ENCODE results near the gene FAM83B. TPM values are rescaled to one million over a fixed set of nuclear protein-coding genes. Genes with fewer than 3 reads are reported as not detected.

Gene FAM83B
- total and polyA plus RNA-seq, 2 donors (not counting 3 experiments of a cell fraction or from before 2014, with no cell fraction given): not detected

GRCh38 chr6:54850114-54850513 lies 3.5 kb downstream of the FAM83B start:
- Histone ChIP-seq H3K27me3 (ENCODE audit: control insufficient read depth in 2 of 2, insufficient read depth in 2 of 2, low read length in 2 of 2) (peaks cover 12 to 23% of the 10 kb centered on the region in 2 experiments), H3K9me1 (replicated peaks; ENCODE audit: control insufficient read depth, extremely low read depth, insufficient read depth, low read length) (no peaks in the 10 kb centered on the region), H3K9me3 (replicated peaks; ENCODE audit: control insufficient read depth, insufficient read depth, low read length) (no peaks in the 10 kb centered on the region), H4K20me1 (replicated peaks; ENCODE audit: control insufficient read depth, extremely low read depth, insufficient read depth, low read length) (no peaks in the 10 kb centered on the region), H3K4me3 (replicated peaks in 1 of 3; ENCODE audit: insufficient read depth in 1 of 3, low read depth in 1 of 3, low read length in 3 of 3) (no peak overlapping the region), H3K4me1 (ENCODE audit: control insufficient read depth, extremely low read depth, insufficient read depth, low read length) (no peaks in the 10 kb centered on the region), H3K79me2 (ENCODE audit: control insufficient read depth, insufficient read depth, low read length) (no peaks in the 10 kb centered on the region), H3K4me2 (ENCODE audit: insufficient read depth, low read length) (no peak overlapping the region), H3K36me3 (ENCODE audit: control insufficient read depth in 2 of 2, extremely low read depth in 1 of 2, insufficient read depth in 2 of 2, low read length in 2 of 2) (no peaks in the 10 kb centered on the region), H3K9ac (replicated peaks; ENCODE audit: extremely low read depth, insufficient read depth, low read length) (no peak overlapping the region), H2AFZ (ENCODE audit: low read depth, low read length) (no peak overlapping the region), H3K27ac (ENCODE audit: insufficient read depth, low read depth, low read length) (no peak overlapping the region)
- no TSS peak for BruUV-seq (replicated peaks)
- intact Hi-C loops (cut with micrococcal nuclease) (no loop called here), dilution Hi-C loops (cut with MboI; ENCODE audit: extremely low pct_ligation_motif_present, low sequenced_read_pairs) (no loop called here)
- CTCF ChIA-PET: interaction anchor here (0.6 kb wide), 1 partner anchor 23 kb away, joined by 3 read pairs; no protein-coding TSS in a partner anchor
- FAIRE-seq (no peak), DNase-seq (ENCODE audit: low read depth, low spot score) (no peak)
- POLR2A ChIA-PET: no interaction called here
- no peak for TF ChIP-seq POLR2AphosphoS5 (IDR thresholded peaks at IDR 0.05; ENCODE audit: insufficient read depth, low read depth, low read length)
- no peak for TF ChIP-seq CTCF (IDR thresholded peaks at IDR 0.05; ENCODE audit: extremely low read depth in 1 of 2, insufficient read depth in 1 of 2, low read depth in 1 of 2, low read length in 2 of 2)
- TF ChIP-seq JUN (IDR thresholded peaks at IDR 0.05; ENCODE audit: borderline replicate concordance, insufficient read depth, insufficient read length, low read depth): no peak
- TF ChIP-seq MYC (IDR thresholded peaks at IDR 0.05; ENCODE audit: low read depth, low read length): no peak
- no peak for TF ChIP-seq GATA2 (IDR thresholded peaks at IDR 0.05; ENCODE audit: insufficient read depth, insufficient read length, low read depth, low read length)
- no peak for TF ChIP-seq MAX (IDR thresholded peaks at IDR 0.05; ENCODE audit: insufficient read depth, insufficient read length)
- TF ChIP-seq POLR2A (IDR thresholded peaks at IDR 0.05; ENCODE audit: low read depth, low read length): no peak
- TF ChIP-seq FOS (IDR thresholded peaks at IDR 0.05; ENCODE audit: borderline replicate concordance, insufficient read depth, low read length): no peak
- no peak for TF ChIP-seq EZH2 (IDR thresholded peaks at IDR 0.05; ENCODE audit: borderline replicate concordance, low read depth, low read length, severe bottlenecking)

Measured in endothelial cell of umbilical vein (primary cell).